IMR-90 (cell line): ENCODE data around the gene NAPB.

Source experiments
- BHLHE40 ChIP-seq: fragments of 150-350 bp; IDR thresholded peaks from 2 replicates; pipeline ENCODE4 v1.6.1; 2016; ENCODE audit warnings: mild to moderate bottlenecking, low read depth, low read length
- CEBPB ChIP-seq: IDR thresholded peaks from 2 replicates; pipeline ENCODE4 v1.6.1; 2012; ENCODE audit warnings: low read depth, low read length, improper control_type of control experiment
- CHD1 ChIP-seq: IDR thresholded peaks from 2 replicates; pipeline ENCODE4 v1.6.1; 2012; ENCODE audit warnings: low read depth, low read length, improper control_type of control experiment
- FOS ChIP-seq: fragments of 150-350 bp; IDR thresholded peaks from 2 replicates; pipeline ENCODE4 v1.6.1; 2016; ENCODE audit warnings: low read depth, low read length
- MAFK ChIP-seq: IDR thresholded peaks from 2 replicates; pipeline ENCODE4 v1.6.1; 2012; ENCODE audit warnings: low read depth, low read length, improper control_type of control experiment
- MAZ ChIP-seq: IDR thresholded peaks from 2 replicates; pipeline ENCODE4 v1.6.1; 2012; ENCODE audit warnings: low read depth, mild to moderate bottlenecking, low read length, improper control_type of control experiment, moderate library complexity, borderline replicate concordance
- MXI1 ChIP-seq: IDR thresholded peaks from 2 replicates; pipeline ENCODE4 v1.6.1; 2012; ENCODE audit warnings: low read depth, mild to moderate bottlenecking, low read length, moderate library complexity, borderline replicate concordance
- POLR2A ChIP-seq: IDR thresholded peaks from 2 replicates; pipeline ENCODE4 v1.6.1; 2012; ENCODE audit warnings: mild to moderate bottlenecking, low read depth, low read length
- RAD21 ChIP-seq: IDR thresholded peaks from 2 replicates; pipeline ENCODE4 v1.6.1; 2012; ENCODE audit warnings: low read length, improper control_type of control experiment
- RCOR1 ChIP-seq: IDR thresholded peaks from 2 replicates; pipeline ENCODE4 v1.6.1; 2012; ENCODE audit warnings: mild to moderate bottlenecking, low read length, improper control_type of control experiment; ENCODE audit not compliant: insufficient replicate concordance
- RFX5 ChIP-seq: IDR thresholded peaks from 2 replicates; pipeline ENCODE4 v1.8.0; 2012; ENCODE audit warnings: low read depth, mild to moderate bottlenecking, low read length, moderate library complexity
- TF ChIP-seq, protein P1 (sequence below): conservative IDR thresholded peaks from 2 replicates; pipeline ENCODE4 v1.5.1; 2012; ENCODE audit warnings: mild to moderate bottlenecking, low read depth, low read length, improper control_type of control experiment
- TF ChIP-seq, protein P2 (sequence below): fragments of 150-350 bp; IDR thresholded peaks from 2 replicates; pipeline ENCODE4 v1.6.1; 2017; ENCODE audit warnings: mild to moderate bottlenecking, antibody characterized with exemption, low read length, low read depth

DNA sequence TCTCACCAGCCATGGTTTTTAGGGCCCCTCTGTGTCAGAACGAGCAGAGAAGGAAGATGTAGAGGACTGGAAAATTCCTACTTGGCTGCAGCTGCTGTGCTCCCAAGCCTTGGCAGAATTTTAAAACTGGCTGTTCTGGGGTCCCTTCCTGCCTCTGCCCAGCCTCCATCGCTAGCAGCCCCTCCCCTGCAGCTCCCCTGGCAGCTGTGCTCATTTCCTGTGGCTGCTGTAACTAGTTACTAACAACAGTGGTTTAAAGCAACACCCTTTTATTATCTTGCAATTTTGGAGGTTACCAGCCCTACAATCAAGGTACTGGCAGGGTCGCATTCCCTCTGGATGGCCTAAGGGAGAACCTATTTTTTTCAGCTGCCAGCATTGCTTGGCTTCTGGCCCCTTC is 35.1 kb upstream of the NAPB start:
- TF ChIP-seq, protein P1, sequence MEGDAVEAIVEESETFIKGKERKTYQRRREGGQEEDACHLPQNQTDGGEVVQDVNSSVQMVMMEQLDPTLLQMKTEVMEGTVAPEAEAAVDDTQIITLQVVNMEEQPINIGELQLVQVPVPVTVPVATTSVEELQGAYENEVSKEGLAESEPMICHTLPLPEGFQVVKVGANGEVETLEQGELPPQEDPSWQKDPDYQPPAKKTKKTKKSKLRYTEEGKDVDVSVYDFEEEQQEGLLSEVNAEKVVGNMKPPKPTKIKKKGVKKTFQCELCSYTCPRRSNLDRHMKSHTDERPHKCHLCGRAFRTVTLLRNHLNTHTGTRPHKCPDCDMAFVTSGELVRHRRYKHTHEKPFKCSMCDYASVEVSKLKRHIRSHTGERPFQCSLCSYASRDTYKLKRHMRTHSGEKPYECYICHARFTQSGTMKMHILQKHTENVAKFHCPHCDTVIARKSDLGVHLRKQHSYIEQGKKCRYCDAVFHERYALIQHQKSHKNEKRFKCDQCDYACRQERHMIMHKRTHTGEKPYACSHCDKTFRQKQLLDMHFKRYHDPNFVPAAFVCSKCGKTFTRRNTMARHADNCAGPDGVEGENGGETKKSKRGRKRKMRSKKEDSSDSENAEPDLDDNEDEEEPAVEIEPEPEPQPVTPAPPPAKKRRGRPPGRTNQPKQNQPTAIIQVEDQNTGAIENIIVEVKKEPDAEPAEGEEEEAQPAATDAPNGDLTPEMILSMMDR: no peak
- TF ChIP-seq MXI1 (no peak), RCOR1 (no peak), MAFK (no peak), POLR2A (no peak), RFX5 (no peak), RAD21 (no peak), MAZ (no peak), FOS (no peak), CHD1 (no peak), BHLHE40 (no peak), CEBPB (no peak)
- TF ChIP-seq, protein P2, sequence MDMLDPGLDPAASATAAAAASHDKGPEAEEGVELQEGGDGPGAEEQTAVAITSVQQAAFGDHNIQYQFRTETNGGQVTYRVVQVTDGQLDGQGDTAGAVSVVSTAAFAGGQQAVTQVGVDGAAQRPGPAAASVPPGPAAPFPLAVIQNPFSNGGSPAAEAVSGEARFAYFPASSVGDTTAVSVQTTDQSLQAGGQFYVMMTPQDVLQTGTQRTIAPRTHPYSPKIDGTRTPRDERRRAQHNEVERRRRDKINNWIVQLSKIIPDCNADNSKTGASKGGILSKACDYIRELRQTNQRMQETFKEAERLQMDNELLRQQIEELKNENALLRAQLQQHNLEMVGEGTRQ: no peak
